22Rv1 (cell line): ENCODE data around the gene PCSK7.
"Not testable (repeated sequence)": the region's sequence is repeated elsewhere in the genome, so short reads cannot be mapped to it uniquely, and the experiment has no call there.

Experiments used
- H3K27ac ChIP-seq: fragments of 450-650 bp; 2 replicates; pipeline ENCODE4 v1.5.1; 2017
- ZFX ChIP-seq: fragments of 450-650 bp; IDR thresholded peaks from 2 replicates; pipeline ENCODE4 v1.6.1; 2017; ENCODE audit warnings: antibody characterized with exemption, borderline replicate concordance
- TF ChIP-seq, protein P1 (sequence below): fragments of 450-650 bp; IDR thresholded peaks from 2 replicates; pipeline ENCODE4 v1.5.1; 2017; ENCODE audit warnings: mild to moderate bottlenecking

Gene PCSK7

DNA sequence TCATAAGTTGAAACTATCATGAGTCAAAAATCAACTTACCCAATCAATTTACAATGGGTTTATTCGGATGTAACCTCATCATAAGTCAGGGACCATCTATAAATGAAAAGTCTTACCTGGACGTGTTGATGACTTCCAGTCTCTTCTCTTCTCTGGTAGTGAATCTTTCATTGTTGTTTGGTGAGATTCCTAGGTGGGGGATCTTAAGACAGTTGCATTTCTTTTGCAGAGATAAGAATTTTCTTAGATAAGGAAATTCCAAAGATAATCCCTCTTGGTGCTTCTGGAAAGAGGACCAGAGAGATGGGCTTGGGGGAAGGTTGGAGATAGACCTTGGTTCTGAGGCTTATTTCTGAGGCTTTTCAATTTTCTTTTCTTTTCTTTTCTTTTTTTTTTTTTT, 38.0 kb upstream of the PCSK7 start:
- no peak overlapping the region for H3K27ac ChIP-seq
- TF ChIP-seq, protein P1, sequence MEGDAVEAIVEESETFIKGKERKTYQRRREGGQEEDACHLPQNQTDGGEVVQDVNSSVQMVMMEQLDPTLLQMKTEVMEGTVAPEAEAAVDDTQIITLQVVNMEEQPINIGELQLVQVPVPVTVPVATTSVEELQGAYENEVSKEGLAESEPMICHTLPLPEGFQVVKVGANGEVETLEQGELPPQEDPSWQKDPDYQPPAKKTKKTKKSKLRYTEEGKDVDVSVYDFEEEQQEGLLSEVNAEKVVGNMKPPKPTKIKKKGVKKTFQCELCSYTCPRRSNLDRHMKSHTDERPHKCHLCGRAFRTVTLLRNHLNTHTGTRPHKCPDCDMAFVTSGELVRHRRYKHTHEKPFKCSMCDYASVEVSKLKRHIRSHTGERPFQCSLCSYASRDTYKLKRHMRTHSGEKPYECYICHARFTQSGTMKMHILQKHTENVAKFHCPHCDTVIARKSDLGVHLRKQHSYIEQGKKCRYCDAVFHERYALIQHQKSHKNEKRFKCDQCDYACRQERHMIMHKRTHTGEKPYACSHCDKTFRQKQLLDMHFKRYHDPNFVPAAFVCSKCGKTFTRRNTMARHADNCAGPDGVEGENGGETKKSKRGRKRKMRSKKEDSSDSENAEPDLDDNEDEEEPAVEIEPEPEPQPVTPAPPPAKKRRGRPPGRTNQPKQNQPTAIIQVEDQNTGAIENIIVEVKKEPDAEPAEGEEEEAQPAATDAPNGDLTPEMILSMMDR: no peak
- no peak for TF ChIP-seq ZFX

DNA sequence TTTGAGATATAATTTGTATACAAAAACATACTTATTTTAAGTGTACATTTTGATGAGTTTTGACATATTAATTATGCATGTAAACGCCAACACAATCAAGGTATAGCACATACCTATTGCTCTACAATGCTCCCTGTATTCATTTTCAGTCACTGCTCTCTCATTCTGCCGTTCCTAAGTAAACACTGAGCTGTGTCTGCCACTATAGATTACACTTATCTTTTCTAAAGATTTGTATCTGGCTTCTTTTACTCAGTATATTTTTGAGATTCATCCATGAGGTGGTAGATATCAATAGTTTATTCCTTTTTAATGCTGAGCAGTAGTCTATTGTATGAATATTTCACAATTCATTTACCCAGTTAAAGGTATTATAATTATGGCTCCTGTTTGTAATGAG, 33.9 kb upstream of the PCSK7 start:
- no peak for TF ChIP-seq ZFX
- TF ChIP-seq, protein P1: no peak
- H3K27ac ChIP-seq: no peak overlapping the region

DNA sequence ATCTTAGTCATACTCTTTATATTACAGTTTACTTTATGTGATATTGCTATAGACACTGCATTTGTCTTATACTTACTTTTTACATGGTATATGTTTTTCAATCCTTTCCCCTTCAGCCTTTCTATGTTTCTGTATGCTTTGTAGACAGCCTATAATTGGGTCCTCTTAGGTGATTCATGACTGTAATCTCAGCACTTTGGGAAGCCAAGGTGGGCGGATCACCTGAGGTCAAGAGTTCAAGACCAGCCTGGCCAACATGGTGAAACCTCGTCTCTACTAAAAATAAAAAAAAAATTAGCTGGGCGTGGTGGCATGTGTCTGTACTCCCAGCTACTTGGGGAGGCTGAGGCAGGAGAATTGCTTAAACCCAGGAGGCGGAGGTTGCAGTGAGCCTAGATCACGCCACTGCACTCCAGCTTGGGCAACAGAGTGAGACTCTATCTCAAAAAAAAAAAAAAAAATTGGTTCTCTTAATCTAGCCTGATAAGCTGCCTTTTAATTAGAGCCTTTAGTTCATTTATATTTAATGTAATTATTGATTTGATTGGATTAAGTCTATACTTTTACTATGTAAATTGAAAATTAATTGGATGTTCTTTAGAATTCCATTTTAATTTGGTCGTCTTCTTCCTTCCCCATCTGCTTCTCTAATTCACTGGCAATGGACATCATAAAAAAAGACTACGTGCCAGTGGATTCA, 32.9 kb upstream of the PCSK7 start:
- H3K27ac ChIP-seq: not testable (repeated sequence)

DNA sequence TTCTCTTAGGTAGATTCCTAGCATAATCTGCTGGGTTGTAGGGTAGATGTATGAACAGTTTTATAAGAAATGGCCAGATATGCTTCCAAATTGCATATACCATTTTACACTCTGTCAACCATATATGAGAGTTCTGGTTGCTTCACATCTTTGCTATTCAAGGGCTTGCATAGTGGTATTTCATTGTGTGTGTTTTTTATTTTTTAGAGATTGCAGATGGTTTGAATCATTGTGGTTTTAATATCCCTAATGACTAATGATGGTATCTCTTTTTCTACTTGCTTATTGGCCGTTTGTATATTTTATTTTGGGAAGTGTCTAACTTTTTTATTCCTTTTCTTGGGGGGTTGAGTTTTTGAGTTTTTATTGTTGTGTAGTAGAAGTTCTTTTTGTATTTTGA, 27.5 kb upstream of the PCSK7 start:
- H3K27ac ChIP-seq: no peak overlapping the region
- TF ChIP-seq, protein P1: no peak
- no peak for TF ChIP-seq ZFX

DNA sequence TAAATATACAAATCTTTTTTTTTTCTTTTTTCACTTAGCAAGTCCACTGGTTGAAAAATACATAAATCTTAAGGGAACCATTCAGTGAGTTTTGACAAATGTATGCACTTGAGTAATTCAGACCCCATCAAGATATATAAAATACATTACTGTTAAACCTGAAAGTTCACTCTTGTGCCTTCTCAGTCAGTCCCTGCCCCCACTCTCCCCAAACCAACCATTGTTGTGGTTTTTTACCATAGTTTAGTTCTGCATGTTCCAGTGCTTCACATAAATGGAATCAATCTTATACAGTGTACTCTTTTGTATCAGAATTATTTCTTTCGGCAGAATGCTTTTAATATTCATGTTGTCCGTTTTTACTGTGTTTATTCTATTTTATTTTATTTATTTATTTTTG, 26.7 kb upstream of the PCSK7 start:
- no peak overlapping the region for H3K27ac ChIP-seq
- TF ChIP-seq, protein P1: no peak
- TF ChIP-seq ZFX: no peak

DNA sequence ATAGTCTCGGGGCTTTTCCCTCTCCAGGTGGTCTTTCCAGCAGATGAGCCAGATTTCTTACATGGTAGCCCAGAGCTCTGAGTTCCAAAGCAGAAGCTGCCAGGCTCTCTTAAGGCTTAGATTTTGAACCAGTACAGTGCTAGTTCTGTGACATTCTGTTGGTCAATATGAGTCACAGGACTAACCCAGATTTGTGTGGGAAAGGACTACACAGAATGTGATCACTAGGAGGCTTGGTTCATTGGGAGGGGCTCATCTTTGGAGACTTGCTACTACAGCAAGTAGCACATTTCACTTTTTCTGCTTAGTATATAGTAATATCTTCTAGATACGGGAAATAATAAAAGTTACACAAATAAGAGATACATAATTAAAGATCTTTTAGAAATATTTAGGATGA, 24.7 kb upstream of the PCSK7 start:
- no peak overlapping the region for H3K27ac ChIP-seq
- TF ChIP-seq, protein P1: no peak
- TF ChIP-seq ZFX: no peak

DNA sequence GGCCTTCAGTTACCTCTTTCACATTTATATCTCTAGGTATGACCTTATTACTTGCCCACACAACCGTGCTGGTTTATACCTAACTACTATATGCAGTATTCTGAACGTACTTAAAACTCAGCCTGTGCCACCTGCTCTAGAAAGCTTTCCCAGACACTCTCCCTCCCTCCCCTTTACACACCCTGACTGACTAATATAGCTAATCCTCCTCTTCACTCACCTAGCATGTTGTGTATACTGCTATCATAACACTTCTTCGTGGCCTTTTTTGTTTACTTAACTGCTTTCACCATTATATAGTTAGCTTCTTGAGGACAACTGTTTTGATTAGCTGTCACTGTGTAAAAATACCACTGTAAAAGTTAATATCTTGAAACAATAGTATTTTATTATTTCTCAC, 24.1 kb upstream of the PCSK7 start:
- no peak overlapping the region for H3K27ac ChIP-seq
- TF ChIP-seq ZFX: no peak
- TF ChIP-seq, protein P1: no peak

DNA sequence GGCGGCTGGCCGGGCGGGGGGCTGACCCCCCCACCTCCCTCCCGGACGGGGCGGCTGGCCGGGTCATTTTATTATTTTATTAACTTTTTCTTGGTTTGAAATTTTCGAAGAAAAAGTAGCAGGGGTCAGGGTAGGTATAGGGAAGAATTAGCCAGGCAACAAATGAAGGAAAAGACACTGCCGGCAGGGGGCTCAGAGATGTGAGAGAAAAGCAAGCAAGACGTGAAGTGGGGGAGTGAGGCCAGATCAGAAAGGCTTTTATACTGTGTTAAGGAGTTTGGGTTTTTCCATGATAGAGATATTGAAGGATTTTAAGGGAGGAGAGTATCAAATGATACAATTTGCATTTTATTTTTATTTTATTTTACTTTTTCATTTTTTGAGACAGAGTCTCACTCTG, 19.6 kb upstream of the PCSK7 start:
- TF ChIP-seq, protein P1: no peak
- no peak for TF ChIP-seq ZFX
- H3K27ac ChIP-seq: no peak overlapping the region
